OCI-LY3 (cell line): ENCODE data around the gene MSI2.
A peak's percentile ranks its signal among the peaks of the same experiment; 100 is the strongest.

Experiments used
- H2AFZ ChIP-seq: fragments of 200-600, 300-600 bp; shearing (Covaris generic); 2 replicates; pipeline ENCODE4 v1.6.0; 2014; ENCODE audit warnings: antibody characterized with exemption, low read depth, low read length
- H3K27ac ChIP-seq: fragments of 200-600, 300-600 bp; sonication (generic); 2 replicates; pipeline ENCODE4 v1.5.1; 2014; ENCODE audit warnings: mild to moderate bottlenecking, low read length, moderate library complexity, mixed read lengths
- H3K27me3 ChIP-seq: fragments of 200-600, 300-600 bp; sonication (generic); 2 replicates; pipeline ENCODE4 v1.6.1; 2014; ENCODE audit warnings: low read depth, low read length, mixed read lengths
- H3K36me3 ChIP-seq: fragments of 200-600, 300-600 bp; sonication (generic); replicated peaks from 2 replicates; pipeline ENCODE3; 2014; ENCODE audit warnings: low read depth, low read length, mixed read lengths
- H3K4me1 ChIP-seq: fragments of 300-600, 200-600 bp; sonication (generic); 2 replicates; pipeline ENCODE4 v1.6.1; 2014; ENCODE audit warnings: low read length, mixed read lengths
- H3K4me2 ChIP-seq: fragments of 200-600, 300-600 bp; sonication (generic); 2 replicates; pipeline ENCODE4 v1.6.1; 2014; ENCODE audit warnings: low read length, mixed read lengths
- H3K4me3 ChIP-seq: fragments of 300-600, 200-600 bp; sonication (generic); 2 replicates; pipeline ENCODE4 v1.5.1; 2014; ENCODE audit warnings: antibody characterized with exemption, mild to moderate bottlenecking, low read length, moderate library complexity
- H3K79me2 ChIP-seq: fragments of 300-600, 200-600 bp; shearing (Covaris generic); 2 replicates; pipeline ENCODE4 v1.6.1; 2014; ENCODE audit warnings: mild to moderate bottlenecking, low read length, mixed read lengths
- H3K9ac ChIP-seq: fragments of 300-600, 200-600 bp; shearing (Covaris generic); 2 replicates; pipeline ENCODE4 v1.6.0; 2014; ENCODE audit warnings: mild to moderate bottlenecking, low read length, moderate library complexity
- H3K9me3 ChIP-seq: fragments of 200-600, 300-600 bp; shearing (Covaris generic); 2 replicates; pipeline ENCODE4 v1.6.1; 2014; ENCODE audit warnings: low read length, mixed read lengths; ENCODE audit not compliant: insufficient read depth
- H4K20me1 ChIP-seq: fragments of 200-600, 300-600 bp; sonication (generic); 2 replicates; pipeline ENCODE4 v1.6.1; 2016; ENCODE audit warnings: low read length, mixed read lengths; ENCODE audit not compliant: insufficient read depth
- EZH2phosphoT487 ChIP-seq: fragments of 200-600 bp; shearing (Covaris generic); IDR thresholded peaks from 2 replicates; pipeline ENCODE4 v1.6.1; 2018; ENCODE audit warnings: antibody characterized with exemption, mixed run types, low read depth
- TF ChIP-seq, protein P1 (sequence below): fragments of 200-600, 300-600 bp; sonication (generic); IDR thresholded peaks from 2 replicates; pipeline ENCODE4 v1.5.1; 2014; ENCODE audit warnings: antibody characterized with exemption, low read length, low read depth

The MSI2 gene

DNA sequence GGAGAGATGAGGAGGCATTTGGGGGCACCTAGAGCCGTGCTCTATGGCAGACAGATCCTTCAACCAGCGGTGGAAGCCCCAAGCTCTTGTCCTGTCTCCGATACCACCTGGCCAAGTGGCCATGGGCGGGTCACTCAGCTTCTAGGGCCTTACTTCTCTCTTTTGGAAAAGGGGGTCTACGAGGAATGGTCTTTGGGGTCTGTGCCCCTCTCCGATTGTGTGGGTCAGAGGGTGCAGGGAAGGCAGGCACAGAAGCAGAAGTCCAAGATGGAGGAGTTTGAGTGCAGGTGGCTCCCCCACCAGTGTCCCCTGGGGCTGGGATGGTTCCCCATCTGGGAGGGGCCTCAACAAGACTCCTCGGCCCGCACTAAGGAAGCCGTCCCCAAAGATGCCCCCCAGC lies 372.1 kb downstream of the MSI2 start:
- H3K4me1 ChIP-seq = peaks cover 100% of the 10 kb centered on the region
- no peaks in the 10 kb centered on the region for H3K9me3 ChIP-seq
- peak overlapping the region; percentile 59 for H3K4me2 ChIP-seq
- H4K20me1 ChIP-seq = no peaks in the 10 kb centered on the region
- peak overlapping the region; percentile 81 for H3K9ac ChIP-seq
- no peaks in the 10 kb centered on the region for H3K27me3 ChIP-seq
- H2AFZ ChIP-seq = no peak overlapping the region
- peaks cover 32% of the 10 kb centered on the region for H3K36me3 ChIP-seq
- H3K79me2 ChIP-seq = no peaks in the 10 kb centered on the region; the same call in 1 of the 2 replicates
- H3K27ac ChIP-seq = peak overlapping the region; percentile 99
- peak overlapping the region; percentile 14; the same call in 1 of the 2 replicates for H3K4me3 ChIP-seq
- TF ChIP-seq EZH2phosphoT487 = no peak
- TF ChIP-seq, protein P1, sequence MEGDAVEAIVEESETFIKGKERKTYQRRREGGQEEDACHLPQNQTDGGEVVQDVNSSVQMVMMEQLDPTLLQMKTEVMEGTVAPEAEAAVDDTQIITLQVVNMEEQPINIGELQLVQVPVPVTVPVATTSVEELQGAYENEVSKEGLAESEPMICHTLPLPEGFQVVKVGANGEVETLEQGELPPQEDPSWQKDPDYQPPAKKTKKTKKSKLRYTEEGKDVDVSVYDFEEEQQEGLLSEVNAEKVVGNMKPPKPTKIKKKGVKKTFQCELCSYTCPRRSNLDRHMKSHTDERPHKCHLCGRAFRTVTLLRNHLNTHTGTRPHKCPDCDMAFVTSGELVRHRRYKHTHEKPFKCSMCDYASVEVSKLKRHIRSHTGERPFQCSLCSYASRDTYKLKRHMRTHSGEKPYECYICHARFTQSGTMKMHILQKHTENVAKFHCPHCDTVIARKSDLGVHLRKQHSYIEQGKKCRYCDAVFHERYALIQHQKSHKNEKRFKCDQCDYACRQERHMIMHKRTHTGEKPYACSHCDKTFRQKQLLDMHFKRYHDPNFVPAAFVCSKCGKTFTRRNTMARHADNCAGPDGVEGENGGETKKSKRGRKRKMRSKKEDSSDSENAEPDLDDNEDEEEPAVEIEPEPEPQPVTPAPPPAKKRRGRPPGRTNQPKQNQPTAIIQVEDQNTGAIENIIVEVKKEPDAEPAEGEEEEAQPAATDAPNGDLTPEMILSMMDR = no peak

DNA sequence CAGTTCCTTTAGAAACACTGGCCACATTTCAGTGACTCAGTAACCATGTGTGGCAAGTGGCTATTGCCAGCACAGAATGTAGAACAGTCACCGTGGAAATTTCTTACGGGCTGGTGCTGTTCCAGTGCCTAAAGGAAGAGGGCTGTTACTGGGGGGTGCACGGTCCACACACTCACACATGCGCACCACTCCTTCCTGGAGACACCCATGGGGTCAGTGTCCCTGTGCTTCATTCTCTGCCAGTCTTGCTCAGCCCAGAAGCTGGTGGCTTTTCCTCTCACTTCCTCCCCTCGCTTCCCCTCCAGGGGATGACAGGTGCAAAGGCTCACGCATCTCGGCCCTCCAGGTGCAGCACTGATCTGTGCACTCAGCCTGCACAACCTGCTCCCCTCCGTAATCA lies 373.1 kb downstream of the MSI2 start:
- peak overlapping the region; percentile 81 for H3K9ac ChIP-seq
- H3K79me2 ChIP-seq = no peaks in the 10 kb centered on the region; the same call in 1 of the 2 replicates
- no peaks in the 10 kb centered on the region for H3K9me3 ChIP-seq
- no peaks in the 10 kb centered on the region for H4K20me1 ChIP-seq
- no peak overlapping the region for H3K4me3 ChIP-seq
- H3K36me3 ChIP-seq = peaks cover 40% of the 10 kb centered on the region
- peaks cover 97% of the 10 kb centered on the region for H3K4me1 ChIP-seq
- no peaks in the 10 kb centered on the region for H3K27me3 ChIP-seq
- H3K4me2 ChIP-seq = peak overlapping the region; percentile 59
- H3K27ac ChIP-seq = peak overlapping the region; percentile 99
- no peak overlapping the region for H2AFZ ChIP-seq
- TF ChIP-seq EZH2phosphoT487 = no peak
- TF ChIP-seq, protein P1 = no peak

DNA sequence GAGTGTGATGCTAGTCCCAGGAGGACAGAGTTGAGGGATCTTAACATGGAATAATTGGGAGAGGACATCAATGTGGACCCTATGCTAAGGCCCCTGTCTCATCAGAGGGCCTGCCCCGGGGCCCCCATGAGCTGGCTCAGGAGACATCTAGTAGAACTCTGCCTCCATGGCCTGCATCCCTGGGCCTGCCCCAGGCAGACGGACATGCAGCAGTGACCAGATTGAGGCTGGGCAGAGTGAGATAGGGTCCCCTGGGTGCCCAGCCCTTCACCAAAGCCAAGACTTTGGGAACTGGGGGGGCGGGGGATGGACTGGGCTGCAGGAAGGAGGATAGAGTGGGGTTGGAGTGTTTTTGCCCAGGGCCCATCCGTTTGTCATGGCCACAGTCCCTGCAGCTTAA lies 373.6 kb downstream of the MSI2 start:
- Histone ChIP-seq H4K20me1 (no peaks in the 10 kb centered on the region), H3K9me3 (no peaks in the 10 kb centered on the region), H3K9ac (peak overlapping the region; percentile 57)

DNA sequence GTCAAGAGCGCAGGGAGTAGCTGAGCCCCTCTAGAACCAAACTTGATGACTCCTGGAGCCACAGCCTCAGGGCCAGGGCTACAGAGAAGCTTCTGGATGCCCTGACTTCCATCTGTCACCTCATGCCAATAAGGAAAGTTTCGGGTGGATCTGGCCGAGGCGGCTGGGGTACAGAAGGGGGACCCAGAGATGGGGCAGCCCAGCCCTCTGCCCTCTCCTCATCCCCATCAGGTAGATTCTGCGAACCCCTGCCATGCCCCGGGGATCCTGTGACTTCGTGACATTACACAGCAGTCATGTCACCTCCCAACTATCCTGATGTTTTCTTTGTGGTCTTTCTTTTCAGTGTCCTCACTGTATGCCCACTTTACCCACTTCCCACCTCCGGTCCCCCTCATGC lies 374.4 kb downstream of the MSI2 start:
- Histone ChIP-seq H3K4me1 (peaks cover 97% of the 10 kb centered on the region), H3K79me2 (peaks cover 4% of the 10 kb centered on the region; the same call in 1 of the 2 replicates), H3K4me3 (no peak overlapping the region), H4K20me1 (no peaks in the 10 kb centered on the region), H3K9ac (peak overlapping the region; percentile 57; the same call in 1 of the 2 replicates), H3K36me3 (peaks cover 45% of the 10 kb centered on the region), H3K27me3 (no peaks in the 10 kb centered on the region), H3K9me3 (no peaks in the 10 kb centered on the region), H3K27ac (peak overlapping the region; percentile 99), H3K4me2 (peak overlapping the region; percentile 34), H2AFZ (no peak overlapping the region)
- no peak for TF ChIP-seq EZH2phosphoT487
- TF ChIP-seq, protein P1 = no peak

More for the DNA sequence above, 373.6 kb downstream of the MSI2 start:
- Histone ChIP-seq H3K27ac (peak overlapping the region; percentile 99), H2AFZ (no peak overlapping the region), H3K79me2 (no peaks in the 10 kb centered on the region; the same call in 1 of the 2 replicates), H3K4me3 (no peak overlapping the region), H3K36me3 (peaks cover 44% of the 10 kb centered on the region), H3K4me2 (peak overlapping the region; percentile 44), H3K4me1 (peaks cover 97% of the 10 kb centered on the region), H3K27me3 (no peaks in the 10 kb centered on the region)
- TF ChIP-seq EZH2phosphoT487 = no peak
- TF ChIP-seq, protein P1 = no peak
